Measurements from ENCODE around the gene MCUB.

Gene MCUB

GRCh38 chr4:109600431-109600830 is 40.4 kb downstream of the MCUB start:
- H2AFZ ChIP-seq (ENCODE audit: low read length) = no peak overlapping the region
- no peaks in the 10 kb centered on the region for H3K27me3 ChIP-seq (ENCODE audit: insufficient read depth, low read length, poor library complexity, severe bottlenecking)
- H3K36me3 ChIP-seq (ENCODE audit: insufficient read depth, low read length) = no peaks in the 10 kb centered on the region
- H3K9me3 ChIP-seq (ENCODE audit: insufficient read depth, low read depth, low read length) = no peaks in the 10 kb centered on the region; the same call in 1 of the 2 replicates
- H3K79me2 ChIP-seq (ENCODE audit: insufficient read depth, low read length) = no peaks in the 10 kb centered on the region
- H4K20me1 ChIP-seq (ENCODE audit: insufficient read depth, low read length, poor library complexity, severe bottlenecking) = no peaks in the 10 kb centered on the region
- no peak overlapping the region for H3K9ac ChIP-seq (ENCODE audit: low read depth, low read length, poor library complexity, severe bottlenecking)
- H3K4me2 ChIP-seq (ENCODE audit: low read depth, low read length, poor library complexity, severe bottlenecking) = no peak overlapping the region
- no peak overlapping the region for H3K4me3 ChIP-seq (ENCODE audit: low read length, poor library complexity, severe bottlenecking)
- TF ChIP-seq, protein P1, sequence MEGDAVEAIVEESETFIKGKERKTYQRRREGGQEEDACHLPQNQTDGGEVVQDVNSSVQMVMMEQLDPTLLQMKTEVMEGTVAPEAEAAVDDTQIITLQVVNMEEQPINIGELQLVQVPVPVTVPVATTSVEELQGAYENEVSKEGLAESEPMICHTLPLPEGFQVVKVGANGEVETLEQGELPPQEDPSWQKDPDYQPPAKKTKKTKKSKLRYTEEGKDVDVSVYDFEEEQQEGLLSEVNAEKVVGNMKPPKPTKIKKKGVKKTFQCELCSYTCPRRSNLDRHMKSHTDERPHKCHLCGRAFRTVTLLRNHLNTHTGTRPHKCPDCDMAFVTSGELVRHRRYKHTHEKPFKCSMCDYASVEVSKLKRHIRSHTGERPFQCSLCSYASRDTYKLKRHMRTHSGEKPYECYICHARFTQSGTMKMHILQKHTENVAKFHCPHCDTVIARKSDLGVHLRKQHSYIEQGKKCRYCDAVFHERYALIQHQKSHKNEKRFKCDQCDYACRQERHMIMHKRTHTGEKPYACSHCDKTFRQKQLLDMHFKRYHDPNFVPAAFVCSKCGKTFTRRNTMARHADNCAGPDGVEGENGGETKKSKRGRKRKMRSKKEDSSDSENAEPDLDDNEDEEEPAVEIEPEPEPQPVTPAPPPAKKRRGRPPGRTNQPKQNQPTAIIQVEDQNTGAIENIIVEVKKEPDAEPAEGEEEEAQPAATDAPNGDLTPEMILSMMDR (conservative IDR thresholded peaks at IDR 0.05; ENCODE audit: low read length) = no peak
- TF ChIP-seq EZH2phosphoT487 (IDR thresholded peaks at IDR 0.05; ENCODE audit: borderline replicate concordance) = no peak
- no peaks in the 10 kb centered on the region for H3K9me2 ChIP-seq (replicated peaks; ENCODE audit: low read depth, low read length)
- H3F3A ChIP-seq (ENCODE audit: low read depth) = no peaks in the 10 kb centered on the region
- no peaks in the 10 kb centered on the region for H3K4me1 ChIP-seq (ENCODE audit: insufficient read depth, low read length, poor library complexity, severe bottlenecking)

DNA sequence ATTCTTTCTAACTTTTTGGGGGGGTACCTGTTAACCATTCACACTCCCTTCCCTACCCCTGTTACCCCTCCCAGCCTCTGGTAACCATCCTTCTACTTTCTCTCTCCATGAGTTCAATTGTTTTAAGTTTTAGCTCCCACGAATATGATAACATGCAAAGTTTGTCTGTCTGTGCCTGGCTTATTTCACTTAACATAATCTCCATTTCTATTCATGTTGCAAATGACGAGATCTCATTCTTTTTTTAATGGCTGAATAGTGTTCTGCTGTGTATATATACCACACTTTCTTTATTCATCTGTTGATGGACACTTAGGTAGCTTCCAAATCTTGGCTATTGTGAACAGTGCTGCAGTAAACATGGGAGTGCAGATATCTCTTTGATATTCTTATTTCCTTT is 41.3 kb downstream of the MCUB start:
- Histone ChIP-seq H3K4me3 (ENCODE audit: low read length, poor library complexity, severe bottlenecking) (no peak overlapping the region), H3K9ac (ENCODE audit: low read depth, low read length, poor library complexity, severe bottlenecking) (no peak overlapping the region), H3K4me1 (ENCODE audit: insufficient read depth, low read length, poor library complexity, severe bottlenecking) (no peaks in the 10 kb centered on the region), H3K79me2 (ENCODE audit: insufficient read depth, low read length) (no peaks in the 10 kb centered on the region), H3K9me2 (replicated peaks; ENCODE audit: low read depth, low read length) (no peaks in the 10 kb centered on the region), H2AFZ (ENCODE audit: low read length) (no peak overlapping the region), H3K9me3 (ENCODE audit: insufficient read depth, low read depth, low read length) (no peaks in the 10 kb centered on the region; the same call in 1 of the 2 replicates), H3K27me3 (ENCODE audit: insufficient read depth, low read length, poor library complexity, severe bottlenecking) (no peaks in the 10 kb centered on the region), H3F3A (ENCODE audit: low read depth) (no peaks in the 10 kb centered on the region), H3K4me2 (ENCODE audit: low read depth, low read length, poor library complexity, severe bottlenecking) (no peak overlapping the region), H4K20me1 (ENCODE audit: insufficient read depth, low read length, poor library complexity, severe bottlenecking) (no peaks in the 10 kb centered on the region), H3K36me3 (ENCODE audit: insufficient read depth, low read length) (no peaks in the 10 kb centered on the region)
- TF ChIP-seq, protein P1 (conservative IDR thresholded peaks at IDR 0.05; ENCODE audit: low read length) = no peak
- TF ChIP-seq EZH2phosphoT487 (IDR thresholded peaks at IDR 0.05; ENCODE audit: borderline replicate concordance) = no peak

DNA sequence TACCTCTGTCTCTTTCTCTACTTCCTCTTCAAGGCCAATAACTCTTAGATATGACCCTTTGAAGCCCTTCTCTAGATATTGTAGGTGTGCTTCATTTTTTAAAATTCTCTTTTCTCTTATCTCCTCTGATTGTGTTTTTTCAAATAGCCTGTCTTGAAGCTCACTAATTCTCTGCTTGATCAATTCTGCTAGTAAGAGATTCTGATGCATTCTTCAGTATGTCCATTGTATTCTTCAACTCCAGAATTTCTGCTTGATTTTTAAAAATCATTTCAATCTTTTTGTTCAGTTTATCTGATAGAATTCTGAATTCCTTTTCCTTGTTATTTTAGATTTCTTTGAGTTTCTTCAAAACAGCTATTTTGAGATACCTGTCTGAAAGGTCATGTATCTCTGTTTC is 47.9 kb downstream of the MCUB start:
- TF ChIP-seq, protein P1 (conservative IDR thresholded peaks at IDR 0.05; ENCODE audit: low read length) = no peak
- no peak for TF ChIP-seq EZH2phosphoT487 (IDR thresholded peaks at IDR 0.05; ENCODE audit: borderline replicate concordance)
- no peak overlapping the region for H3K4me3 ChIP-seq (ENCODE audit: low read length, poor library complexity, severe bottlenecking)
- H3K4me1 ChIP-seq (ENCODE audit: insufficient read depth, low read length, poor library complexity, severe bottlenecking) = no peaks in the 10 kb centered on the region
- H3K79me2 ChIP-seq (ENCODE audit: insufficient read depth, low read length) = no peaks in the 10 kb centered on the region
- no peaks in the 10 kb centered on the region for H3K36me3 ChIP-seq (ENCODE audit: insufficient read depth, low read length)
- H3F3A ChIP-seq (ENCODE audit: low read depth) = no peaks in the 10 kb centered on the region
- no peaks in the 10 kb centered on the region for H4K20me1 ChIP-seq (ENCODE audit: insufficient read depth, low read length, poor library complexity, severe bottlenecking)
- H3K27me3 ChIP-seq (ENCODE audit: insufficient read depth, low read length, poor library complexity, severe bottlenecking) = no peaks in the 10 kb centered on the region
- H3K9me3 ChIP-seq (ENCODE audit: insufficient read depth, low read depth, low read length) = 0 out of 2 replicates have a peak, but pooled peaks cover 6% of the 10 kb centered on the region
- H3K9ac ChIP-seq (ENCODE audit: low read depth, low read length, poor library complexity, severe bottlenecking) = no peak overlapping the region
- no peak overlapping the region for H3K4me2 ChIP-seq (ENCODE audit: low read depth, low read length, poor library complexity, severe bottlenecking)
- H3K9me2 ChIP-seq (replicated peaks; ENCODE audit: low read depth, low read length) = no peaks in the 10 kb centered on the region
- H2AFZ ChIP-seq (ENCODE audit: low read length) = no peak overlapping the region

Data from Loucy (cell line).